A673 (cell line): Measurements from ENCODE around the gene C11orf16. TPM values are rescaled to one million over a fixed set of nuclear protein-coding genes. Genes with fewer than 3 reads are reported as not detected.
A peak's percentile ranks its signal among the peaks of the same experiment; 100 is the strongest.

Source experiments
- BruUV-seq: library from RNA; stranded (reverse); fragments of 400-500 nt; replicated peaks from 2 replicates; lab custom pipeline; 2021; lab: Mats Ljungman, UMichigan
- CTCF ChIA-PET: fragments of 300-600 bp; sonication (Branson Sonifier 250); formaldehyde crosslinking; loops from one replicate; lab custom pipeline; 2022; ENCODE audit warnings: antibody characterized with exemption; lab: Charles Lee
- POLR2A ChIA-PET: fragments of 300-600 bp; sonication (Branson Sonifier 250); formaldehyde crosslinking; loops from one replicate; lab custom pipeline; 2022; ENCODE audit warnings: antibody characterized with exemption; ENCODE audit not compliant: low non-redundant PET; lab: Charles Lee
- DNase-seq: peaks from one replicate; pipeline ENCODE4 v3.0.0-alpha.2; 2015; ENCODE audit warnings: low spot score
- H3K27ac ChIP-seq: fragments of 200-600 bp; sonication (generic); 2 replicates; pipeline ENCODE4 v1.5.1; 2016; ENCODE audit warnings: mixed run types, low read depth, mild to moderate bottlenecking, mixed read lengths, antibody characterized with exemption, low read length; ENCODE audit not compliant: poor library complexity, severe bottlenecking
- H3K27me3 ChIP-seq: fragments of 200-600 bp; sonication (generic); replicated peaks from 2 replicates; pipeline ENCODE4 v1.6.1; 2017; ENCODE audit warnings: mixed run types, low read depth, mild to moderate bottlenecking, mixed read lengths, antibody characterized with exemption, low read length; ENCODE audit not compliant: insufficient read depth, poor library complexity
- H3K36me3 ChIP-seq: fragments of 200-600 bp; sonication (generic); 2 replicates; pipeline ENCODE4 v1.6.1; 2016; ENCODE audit warnings: mixed run types, mild to moderate bottlenecking, mixed read lengths, antibody characterized with exemption, low read length; ENCODE audit not compliant: insufficient read depth, poor library complexity, severe bottlenecking
- H3K4me1 ChIP-seq: fragments of 200-600 bp; sonication (generic); 2 replicates; pipeline ENCODE4 v1.6.1; 2017; ENCODE audit warnings: mixed run types, mild to moderate bottlenecking, mixed read lengths, antibody characterized with exemption, low read length; ENCODE audit not compliant: insufficient read depth, poor library complexity, severe bottlenecking
- H3K4me3 ChIP-seq: fragments of 200-600 bp; sonication (generic); 2 replicates; pipeline ENCODE4 v1.5.1; 2016; ENCODE audit warnings: low read depth, mixed run types, mild to moderate bottlenecking, mixed read lengths, low read length; ENCODE audit not compliant: poor library complexity, severe bottlenecking
- H3K9me3 ChIP-seq: fragments of 200-600 bp; sonication (generic); 2 replicates; pipeline ENCODE4 v1.6.1; 2016; ENCODE audit warnings: mixed run types, low read depth, mild to moderate bottlenecking, mixed read lengths, antibody characterized with exemption, low read length; ENCODE audit not compliant: poor library complexity, severe bottlenecking
- EZH2 ChIP-seq: fragments of 200-600 bp; sonication (generic); IDR thresholded peaks from 2 replicates; pipeline ENCODE4 v1.6.1; 2017; ENCODE audit warnings: borderline replicate concordance, low read depth, mild to moderate bottlenecking, mixed read lengths, antibody characterized with exemption, low read length; ENCODE audit not compliant: poor library complexity, severe bottlenecking
- intact Hi-C: fragments of 100-400 bp; cut with micrococcal nuclease; formaldehyde crosslinking; loops from one replicate; pipeline ENCODE4 v1.10.0; 2022; ENCODE audit not compliant: unreplicated experiment
- total RNA-seq: library from RNA; stranded (reverse); gene quantifications from 2 replicates; pipeline ENCODE4 v1.2.3, GENCODE V29; 2021
- TF ChIP-seq, protein P1 (sequence below): fragments of 300-800, 200-600 bp; sonication (generic); conservative IDR thresholded peaks from 2 replicates; pipeline ENCODE4 v1.5.1; 2017; ENCODE audit warnings: low read depth, mild to moderate bottlenecking, antibody characterized with exemption, low read length, moderate library complexity, mixed read lengths

C11orf16 gene
- total RNA-seq, 1 experiment from 2014 or later, result not detected

DNA sequence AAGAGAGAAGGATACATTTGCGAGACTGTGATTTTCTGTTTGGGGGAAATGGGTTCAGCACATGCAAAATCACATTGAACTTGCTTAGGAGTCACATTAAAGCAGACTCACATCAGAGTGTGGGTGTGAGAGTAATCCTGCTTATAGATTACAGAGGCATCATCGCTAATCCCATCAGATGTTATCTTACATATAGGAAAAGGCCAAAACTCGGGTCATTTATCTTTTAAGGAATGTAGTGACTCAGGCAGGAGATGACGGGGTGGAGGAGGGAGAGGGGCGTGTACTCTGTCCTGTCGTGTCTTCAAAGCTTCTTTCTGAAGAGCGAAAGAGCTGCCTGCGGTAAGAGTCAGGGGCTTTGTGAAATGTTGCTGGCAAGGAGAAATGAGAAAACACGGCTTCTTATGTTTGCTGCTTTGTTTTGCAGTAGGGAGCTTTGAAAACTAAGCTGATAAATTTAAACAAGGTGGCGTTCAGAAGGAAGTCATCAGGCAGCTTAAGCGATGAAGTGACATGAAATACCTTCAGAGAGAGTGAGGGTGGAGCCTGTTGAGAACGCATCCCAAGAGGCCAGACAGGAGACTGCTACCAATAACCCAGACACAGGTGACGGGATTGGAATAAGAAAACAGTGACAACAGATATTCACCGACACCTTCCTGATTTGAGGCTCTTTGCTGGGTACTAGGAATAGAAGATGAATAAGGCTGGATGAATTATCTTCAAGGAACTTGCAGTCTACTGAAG, 2.2 kb upstream of the C11orf16 start:
- BruUV-seq, result no TSS peak
- POLR2A ChIA-PET, result no interaction called here

DNA sequence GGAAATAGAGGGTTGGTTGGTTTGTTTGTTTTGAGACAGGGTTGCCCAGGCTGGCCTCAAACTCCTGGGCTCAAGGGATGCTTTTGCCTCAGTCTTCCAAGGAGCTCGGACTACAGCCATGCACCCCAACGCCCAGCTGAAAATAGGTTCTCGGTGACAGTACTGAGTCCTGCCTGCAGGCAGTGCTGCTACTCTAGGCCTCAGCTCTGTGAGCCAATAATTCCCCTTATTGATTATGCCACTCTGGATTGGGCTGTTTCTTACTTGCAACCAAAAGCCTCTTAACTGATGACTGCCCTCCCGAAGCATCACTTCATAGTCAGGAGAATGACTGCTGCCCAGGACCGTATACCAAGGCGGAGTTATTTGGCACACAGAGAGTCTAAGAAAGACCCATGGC, 1.2 kb upstream of the C11orf16 start:
- no peaks in the 10 kb centered on the region for H3K36me3 ChIP-seq
- H3K27me3 ChIP-seq, result no peaks in the 10 kb centered on the region
- CTCF ChIA-PET, result no interaction called here
- DNase-seq, result no peak
- H3K9me3 ChIP-seq, result no peaks in the 10 kb centered on the region
- H3K4me3 ChIP-seq, result no peak overlapping the region
- no TSS peak for BruUV-seq
- POLR2A ChIA-PET, result no interaction called here
- TF ChIP-seq, protein P1, sequence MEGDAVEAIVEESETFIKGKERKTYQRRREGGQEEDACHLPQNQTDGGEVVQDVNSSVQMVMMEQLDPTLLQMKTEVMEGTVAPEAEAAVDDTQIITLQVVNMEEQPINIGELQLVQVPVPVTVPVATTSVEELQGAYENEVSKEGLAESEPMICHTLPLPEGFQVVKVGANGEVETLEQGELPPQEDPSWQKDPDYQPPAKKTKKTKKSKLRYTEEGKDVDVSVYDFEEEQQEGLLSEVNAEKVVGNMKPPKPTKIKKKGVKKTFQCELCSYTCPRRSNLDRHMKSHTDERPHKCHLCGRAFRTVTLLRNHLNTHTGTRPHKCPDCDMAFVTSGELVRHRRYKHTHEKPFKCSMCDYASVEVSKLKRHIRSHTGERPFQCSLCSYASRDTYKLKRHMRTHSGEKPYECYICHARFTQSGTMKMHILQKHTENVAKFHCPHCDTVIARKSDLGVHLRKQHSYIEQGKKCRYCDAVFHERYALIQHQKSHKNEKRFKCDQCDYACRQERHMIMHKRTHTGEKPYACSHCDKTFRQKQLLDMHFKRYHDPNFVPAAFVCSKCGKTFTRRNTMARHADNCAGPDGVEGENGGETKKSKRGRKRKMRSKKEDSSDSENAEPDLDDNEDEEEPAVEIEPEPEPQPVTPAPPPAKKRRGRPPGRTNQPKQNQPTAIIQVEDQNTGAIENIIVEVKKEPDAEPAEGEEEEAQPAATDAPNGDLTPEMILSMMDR, result 0 out of 2 replicates have a peak, but pooled peaks have one; percentile 18
- no peak for TF ChIP-seq EZH2
- intact Hi-C loops, result no loop called here
- peaks cover 7% of the 10 kb centered on the region for H3K4me1 ChIP-seq
- H3K27ac ChIP-seq, result no peak overlapping the region

More for the DNA sequence above, 2.2 kb upstream of the C11orf16 start:
- peak; percentile 80 for DNase-seq
- no peaks in the 10 kb centered on the region for H3K36me3 ChIP-seq
- TF ChIP-seq EZH2, result no peak
- TF ChIP-seq, protein P1, result no peak
- H3K9me3 ChIP-seq, result no peaks in the 10 kb centered on the region
- intact Hi-C loops, result no loop called here
- CTCF ChIA-PET, result no interaction called here
- H3K4me1 ChIP-seq, result peaks cover 7% of the 10 kb centered on the region
- H3K27me3 ChIP-seq, result no peaks in the 10 kb centered on the region
- H3K4me3 ChIP-seq, result peak overlapping the region; percentile 6
- no peak overlapping the region for H3K27ac ChIP-seq

DNA sequence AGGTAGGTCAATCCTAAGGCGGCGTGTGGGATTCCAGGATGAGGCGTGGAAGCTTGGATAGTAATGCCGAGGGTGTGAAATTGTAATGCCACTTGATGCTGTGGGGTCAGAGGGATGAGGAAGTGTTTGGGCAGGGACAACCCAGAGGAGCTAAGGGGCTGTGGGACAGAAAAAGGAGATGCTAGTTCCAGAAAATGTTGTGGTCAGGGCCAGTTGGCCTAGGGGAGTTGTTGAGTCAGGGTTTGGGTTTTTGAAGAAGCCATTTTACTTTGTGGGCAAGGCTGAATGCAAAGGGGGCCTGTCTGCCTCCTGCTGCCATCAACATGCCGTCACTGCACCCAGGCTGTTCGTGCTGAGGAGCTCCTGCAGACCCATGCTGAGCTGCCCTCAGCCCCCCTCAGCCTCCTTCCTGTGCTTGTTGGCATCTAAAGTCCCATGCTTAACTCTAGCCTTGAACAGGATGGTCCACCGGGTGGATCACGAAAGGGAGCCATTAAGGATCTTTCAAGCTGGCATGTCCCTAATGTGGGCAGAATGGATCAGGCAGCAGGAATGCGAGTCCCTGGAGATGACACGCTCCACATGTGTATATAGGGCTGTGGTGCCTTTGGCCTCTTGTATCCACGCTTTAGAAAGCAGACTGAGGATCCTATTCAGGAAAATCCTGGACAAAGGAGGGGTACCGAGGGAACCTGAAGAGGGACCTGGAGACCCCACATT, 2.1 kb downstream of the C11orf16 start:
- CTCF ChIA-PET, result no interaction called here
- intact Hi-C loops, result no loop called here
- no TSS peak for BruUV-seq
- no peak for TF ChIP-seq EZH2
- TF ChIP-seq, protein P1, result no peak
- no peak for DNase-seq
- H3K36me3 ChIP-seq, result no peaks in the 10 kb centered on the region
- no peak overlapping the region for H3K4me3 ChIP-seq
- peaks cover 7% of the 10 kb centered on the region for H3K4me1 ChIP-seq
- H3K9me3 ChIP-seq, result no peaks in the 10 kb centered on the region
- H3K27me3 ChIP-seq, result no peaks in the 10 kb centered on the region
- POLR2A ChIA-PET, result interaction anchor here (0.6 kb wide), 1 partner anchor 78 kb away, joined by 6 read pairs; no protein-coding TSS in a partner anchor
- H3K27ac ChIP-seq, result no peak overlapping the region
